Left lung (tissue), 10 donors: ENCODE results near the gene H1-8. TPM values are rescaled to one million over a fixed set of nuclear protein-coding genes. Genes with fewer than 3 reads are reported as not detected.

Experiments
- ATAC-seq: fragments of 200-7000 bp; cut with Tn5 transposase; one replicate; pipeline ENCODE4 v1.9.1; 2020; ENCODE audit warnings: moderate library complexity
- DNase-seq, 4 donors: peaks; one replicate each; pipeline ENCODE4 v3.0.0-alpha.2; 2013 to 2020
- H3K27ac ChIP-seq, 2 donors: fragments of 200-600 bp; sonication (generic) in 1 of 2; one replicate each; pipeline versions ENCODE4 v1.5.0 to v1.8.0; 2020 to 2021
- H3K27me3 ChIP-seq, 2 donors: fragments of 200-600 bp; sonication (generic) in 1 of 2; one replicate each; pipeline versions ENCODE4 v1.5.0 to v1.8.0; 2020 to 2021
- H3K36me3 ChIP-seq, 2 donors: fragments of 200-600 bp; sonication (generic) in 1 of 2; one replicate each; pipeline versions ENCODE4 v1.5.0 to v1.8.0; 2020 to 2021
- H3K4me1 ChIP-seq, 2 donors: fragments of 200-600 bp; one replicate each; pipeline ENCODE4 v1.8.0; 2021
- H3K4me3 ChIP-seq, 2 donors: fragments of 200-600 bp; sonication (generic) in 1 of 2; one replicate each; pipeline versions ENCODE4 v1.5.0 to v1.8.0; 2020 to 2021; ENCODE audit warnings: mild to moderate bottlenecking in 1 of 2
- H3K9me3 ChIP-seq, 2 donors: fragments of 200-600 bp; sonication (generic) in 1 of 2; one replicate each; pipeline versions ENCODE4 v1.5.0 to v1.8.0; 2020 to 2021
- intact Hi-C, 2 donors: fragments of 100-400 bp; cut with DNase I; formaldehyde crosslinking; loops; one replicate each; pipeline versions ENCODE4 v1.11.2 to v1.14.2; 2022
- polyA plus RNA-seq, 6 donors: library from polyadenylated mRNA; unstranded; fragments of 120-200 nt; gene quantifications; one replicate each; pipeline ENCODE4 v1.2.1, GENCODE V29; 2013; ENCODE audit not compliant: insufficient read length in 6 of 6
- total RNA-seq, 2 donors: library from RNA; stranded (reverse); fragmentation: NEBNext Ultra II Directional; extraction: Animal tissue kit (Norgen Biotek cat#: 25700); gene quantifications; one replicate each; pipeline ENCODE4 v1.2.1, GENCODE V29; 2021
- TF ChIP-seq, protein P1 (sequence below), 2 donors: fragments of 200-600 bp; sonication (generic) in 1 of 2; IDR thresholded peaks; one replicate each; pipeline versions ENCODE4 v1.5.0 to v1.8.0; 2021; ENCODE audit warnings: antibody characterized with exemption in 2 of 2
- donor health status: DM: no; HTN: yes; CAD: no.
- donor health status: DM: no; HTN: no; CAD: no.

H1-8 gene
- total and polyA plus RNA-seq, 8 donors, result not detected

DNA sequence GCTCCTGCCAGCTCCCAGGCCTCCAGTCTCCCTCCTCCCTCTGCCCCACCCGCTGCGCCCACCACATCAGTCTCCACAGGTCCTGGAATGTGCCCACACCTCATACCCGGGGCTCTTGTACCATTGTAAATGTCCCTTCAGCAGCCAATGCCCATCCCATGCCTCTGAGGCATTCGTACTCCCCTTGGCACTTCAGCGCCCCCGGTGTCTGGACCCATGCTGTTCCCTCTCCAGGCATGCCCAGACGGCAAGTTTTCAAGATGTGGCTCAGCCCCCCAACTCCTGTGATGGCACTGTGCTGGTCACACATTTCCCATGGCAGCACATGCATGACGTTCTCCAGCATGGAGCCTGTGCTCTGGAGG is 50.2 kb downstream of the H1-8 start:
- Histone ChIP-seq H3K9me3 (no peaks in the 10 kb centered on the region), H3K36me3 (peaks cover 0 to 12% of the 10 kb centered on the region in 2 donors), H3K4me1 (peaks cover 68 to 93% of the 10 kb centered on the region in 2 donors), H3K4me3 (peak overlapping the region in 1 of 2 donors; percentile 18), H3K27me3 (no peaks in the 10 kb centered on the region), H3K27ac (peak overlapping the region; percentile 83 to 91)
- intact Hi-C loops, result loop anchor here in 1 of 2 donors (10.0 kb wide), 1 partner anchor 98 kb away; no protein-coding TSS in a partner anchor
- ATAC-seq (no peak), DNase-seq (no peak)
- TF ChIP-seq, protein P1, sequence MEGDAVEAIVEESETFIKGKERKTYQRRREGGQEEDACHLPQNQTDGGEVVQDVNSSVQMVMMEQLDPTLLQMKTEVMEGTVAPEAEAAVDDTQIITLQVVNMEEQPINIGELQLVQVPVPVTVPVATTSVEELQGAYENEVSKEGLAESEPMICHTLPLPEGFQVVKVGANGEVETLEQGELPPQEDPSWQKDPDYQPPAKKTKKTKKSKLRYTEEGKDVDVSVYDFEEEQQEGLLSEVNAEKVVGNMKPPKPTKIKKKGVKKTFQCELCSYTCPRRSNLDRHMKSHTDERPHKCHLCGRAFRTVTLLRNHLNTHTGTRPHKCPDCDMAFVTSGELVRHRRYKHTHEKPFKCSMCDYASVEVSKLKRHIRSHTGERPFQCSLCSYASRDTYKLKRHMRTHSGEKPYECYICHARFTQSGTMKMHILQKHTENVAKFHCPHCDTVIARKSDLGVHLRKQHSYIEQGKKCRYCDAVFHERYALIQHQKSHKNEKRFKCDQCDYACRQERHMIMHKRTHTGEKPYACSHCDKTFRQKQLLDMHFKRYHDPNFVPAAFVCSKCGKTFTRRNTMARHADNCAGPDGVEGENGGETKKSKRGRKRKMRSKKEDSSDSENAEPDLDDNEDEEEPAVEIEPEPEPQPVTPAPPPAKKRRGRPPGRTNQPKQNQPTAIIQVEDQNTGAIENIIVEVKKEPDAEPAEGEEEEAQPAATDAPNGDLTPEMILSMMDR (IDR thresholded peaks at IDR 0.05), result no peak

DNA sequence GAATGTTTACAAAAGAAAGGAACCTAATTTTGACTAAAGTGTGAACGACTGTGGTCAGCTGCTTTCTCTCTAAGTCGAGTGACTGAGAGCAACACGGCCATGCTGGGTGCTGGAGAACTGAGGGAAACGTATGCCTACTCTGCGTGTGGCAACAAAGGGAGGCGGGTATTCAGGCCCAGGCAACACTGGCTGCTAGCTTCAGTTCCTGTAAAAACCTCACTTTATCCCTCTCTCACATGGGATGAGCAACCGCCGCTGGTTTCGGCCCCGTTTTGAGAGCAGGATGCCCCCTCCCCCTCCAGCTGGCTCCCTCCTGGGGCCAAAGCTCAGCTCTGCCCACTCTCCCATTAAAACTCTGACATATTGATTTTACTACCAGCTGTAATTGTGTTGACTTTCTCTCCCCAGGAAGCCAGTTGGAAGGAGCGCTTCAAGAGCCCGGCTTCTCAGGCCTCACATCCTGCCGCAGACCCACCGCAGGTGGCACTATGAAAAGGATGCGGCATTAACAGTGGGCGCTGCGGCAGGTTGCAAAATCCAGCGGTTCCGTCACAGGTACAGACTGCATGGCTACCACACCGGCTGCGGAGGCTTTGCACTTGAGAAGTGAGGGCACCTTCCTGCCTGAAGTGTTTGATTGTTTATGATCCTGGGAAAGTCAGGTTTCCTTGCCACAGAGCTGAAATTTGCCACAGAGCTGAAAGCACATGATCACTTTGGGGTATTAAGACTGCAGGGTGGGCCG is 50.8 kb downstream of the H1-8 start:
- Histone ChIP-seq H3K27me3 (no peaks in the 10 kb centered on the region), H3K4me3 (no peak overlapping the region), H3K4me1 (peaks cover 74 to 93% of the 10 kb centered on the region in 2 donors), H3K27ac (peak overlapping the region; percentile 83 to 91), H3K36me3 (peaks cover 0 to 6% of the 10 kb centered on the region in 2 donors), H3K9me3 (no peaks in the 10 kb centered on the region)
- ATAC-seq, result peak; percentile 28
- TF ChIP-seq, protein P1 (IDR thresholded peaks at IDR 0.05), result no peak
- DNase-seq, result peak in 1 of 4 donors; percentile 60
- intact Hi-C loops, result loop anchor here in 1 of 2 donors (10.0 kb wide), 1 partner anchor 99 kb away; no protein-coding TSS in a partner anchor

DNA sequence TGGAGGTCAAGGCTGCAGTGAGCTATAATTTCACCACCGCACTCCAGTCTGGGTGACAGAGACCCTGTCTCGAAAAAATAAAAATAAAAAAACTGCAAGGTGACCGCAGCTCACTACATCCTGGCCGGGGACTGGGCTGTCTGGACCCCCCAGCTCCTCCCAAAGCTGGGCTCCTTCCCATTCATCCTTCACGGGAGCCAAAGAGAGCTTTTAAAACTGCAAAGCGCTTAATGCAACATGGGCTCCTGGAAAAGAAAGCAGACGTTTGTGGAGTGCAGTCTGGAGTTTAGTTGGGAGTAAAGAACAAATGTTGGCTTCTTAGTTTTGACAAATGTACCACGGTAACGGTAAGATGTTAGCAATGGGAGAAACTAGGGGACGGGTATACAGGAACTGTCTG is 51.4 kb downstream of the H1-8 start:
- Histone ChIP-seq H3K27ac (peak overlapping the region; percentile 83 to 91), H3K4me3 (no peak overlapping the region), H3K9me3 (no peaks in the 10 kb centered on the region), H3K36me3 (peaks cover 0 to 1% of the 10 kb centered on the region in 2 donors), H3K4me1 (peaks cover 80 to 98% of the 10 kb centered on the region in 2 donors), H3K27me3 (no peaks in the 10 kb centered on the region)
- intact Hi-C loops, result loop anchor here in 1 of 2 donors (10.0 kb wide), 1 partner anchor 100 kb away; no protein-coding TSS in a partner anchor
- ATAC-seq (no peak), DNase-seq (no peak)
- TF ChIP-seq, protein P1 (IDR thresholded peaks at IDR 0.05), result no peak

DNA sequence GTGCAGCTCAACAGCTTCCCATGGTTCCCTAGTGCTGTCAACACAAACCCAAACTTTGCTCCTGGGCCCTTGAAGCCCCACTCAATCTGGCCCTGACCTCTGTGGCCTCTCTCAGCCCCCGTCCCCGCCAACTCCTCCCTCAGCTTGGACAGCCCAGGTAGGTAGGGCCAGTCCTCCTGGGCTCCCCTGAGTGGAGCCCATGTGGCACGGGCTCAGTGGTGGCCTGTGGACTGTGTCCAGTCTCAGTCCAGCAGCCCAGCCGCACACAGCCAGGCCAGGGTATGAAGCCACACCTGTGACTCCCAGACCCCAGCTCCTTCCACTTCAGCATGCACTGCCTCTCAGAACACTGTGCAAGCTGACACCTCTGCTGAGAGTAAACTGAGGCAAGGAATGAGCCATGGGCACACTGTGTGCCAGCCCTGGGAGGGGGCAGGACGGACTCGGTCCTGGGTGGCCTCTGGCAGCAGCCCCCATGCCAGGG is 52.0 kb downstream of the H1-8 start:
- Histone ChIP-seq H3K4me1 (peaks cover 82 to 99% of the 10 kb centered on the region in 2 donors), H3K27ac (peak overlapping the region; percentile 83 to 91), H3K4me3 (no peak overlapping the region), H3K36me3 (no peaks in the 10 kb centered on the region), H3K27me3 (no peaks in the 10 kb centered on the region), H3K9me3 (no peaks in the 10 kb centered on the region)
- TF ChIP-seq, protein P1 (IDR thresholded peaks at IDR 0.05), result no peak
- DNase-seq (no peak), ATAC-seq (no peak)
- intact Hi-C loops, result loop anchor here in 1 of 2 donors (10.0 kb wide), 1 partner anchor 100 kb away; no protein-coding TSS in a partner anchor

DNA sequence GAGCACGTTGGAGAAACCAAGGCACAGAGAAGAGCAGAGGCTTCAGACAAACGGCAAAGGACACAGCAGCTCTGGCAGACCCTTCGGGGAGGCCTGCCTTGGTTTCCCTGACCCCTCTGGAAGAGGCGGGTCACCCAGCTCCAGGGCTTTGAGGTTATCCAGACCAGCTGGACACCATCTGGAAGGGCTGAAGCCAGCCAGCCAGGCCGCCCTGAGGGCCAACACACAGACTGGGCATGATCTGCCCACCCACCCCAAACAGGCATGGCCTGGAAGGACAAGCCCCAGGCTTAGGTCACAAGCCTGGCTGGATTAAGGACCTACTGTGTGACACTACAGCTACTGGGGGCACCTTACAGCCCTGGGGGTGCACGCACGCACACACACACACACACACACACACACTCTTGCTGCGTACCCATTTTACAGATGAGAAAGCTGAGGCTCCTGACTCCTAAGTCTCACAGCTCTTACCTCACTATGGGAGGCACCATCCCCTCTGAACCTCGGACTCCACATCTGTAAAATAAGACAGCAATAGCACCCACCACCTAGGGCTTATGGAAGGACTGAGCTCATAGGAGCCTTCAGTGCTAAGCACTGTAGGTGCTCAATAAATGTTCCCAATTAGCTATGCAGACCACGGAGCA is 52.7 kb downstream of the H1-8 start:
- H3K4me3 ChIP-seq, result no peak overlapping the region
- H3K4me1 ChIP-seq, result peaks cover 83 to 99% of the 10 kb centered on the region in 2 donors
- no peaks in the 10 kb centered on the region for H3K27me3 ChIP-seq
- H3K36me3 ChIP-seq, result no peaks in the 10 kb centered on the region
- no peak for DNase-seq
- peak overlapping the region; percentile 83 to 91 for H3K27ac ChIP-seq
- TF ChIP-seq, protein P1 (IDR thresholded peaks at IDR 0.05), result no peak
- ATAC-seq, result no peak
- H3K9me3 ChIP-seq, result no peaks in the 10 kb centered on the region
- intact Hi-C loops, result loop anchor here in 1 of 2 donors (10.0 kb wide), 1 partner anchor 101 kb away; no protein-coding TSS in a partner anchor
